DMS153 treated with DMSO at 0.1 percent for 48 hours (cell line): ENCODE measurements around the gene DTD1.
A peak's percentile ranks its signal among the peaks of the same experiment; 100 is the strongest.

ENCODE experiments used
- DNase-seq: peaks from one replicate; lab custom pipeline; 2025; ENCODE audit not compliant: unreplicated experiment; lab: John Stamatoyannopoulos, UW

DTD1 gene

GRCh38 chr20:18587665-18588573 is at the start of gene DTD1:
DTD1 (plus strand) TSS chr20:18588054; CDS start chr20:18588073, 19 bp downstream.
- DNase-seq: peak; percentile 73

GRCh38 chr20:18541741-18542140 is 46.1 kb upstream of the DTD1 start:
- DNase-seq: no peak

GRCh38 chr20:18543216-18543615 is 44.6 kb upstream of the DTD1 start:
- DNase-seq: no peak

GRCh38 chr20:18543932-18544331 is 43.9 kb upstream of the DTD1 start:
- DNase-seq: no peak

GRCh38 chr20:18545566-18545965 is 42.3 kb upstream of the DTD1 start:
- DNase-seq: no peak

- no peak for DNase-seq
These were observed 39.4 kb upstream of the DTD1 start for GRCh38 chr20:18548465-18548864.

- DNase-seq: no peak
These were observed 34.1 kb upstream of the DTD1 start for GRCh38 chr20:18553746-18554145.

- peak; percentile 75 for DNase-seq
These were observed 20.7 kb upstream of the DTD1 start, which contains the start of gene SMIM26 for GRCh38 chr20:18566892-18567738. SMIM26 (plus strand) TSS chr20:18567432; CDS start chr20:18567479, 47 bp downstream.

GRCh38 chr20:18567739-18568091 is 20.1 kb upstream of the DTD1 start:
- DNase-seq: no peak

- DNase-seq: no peak
These were observed 16.8 kb upstream of the DTD1 start for GRCh38 chr20:18571009-18571408.

- DNase-seq: no peak
These were observed 16.3 kb upstream of the DTD1 start for GRCh38 chr20:18571578-18571977.

- no peak for DNase-seq
These were observed 9.9 kb upstream of the DTD1 start for GRCh38 chr20:18577942-18578341.

GRCh38 chr20:18578581-18578980 is 9.3 kb upstream of the DTD1 start:
- DNase-seq: no peak

- DNase-seq: no peak
These were observed 7.8 kb upstream of the DTD1 start for GRCh38 chr20:18580012-18580411.

- no peak for DNase-seq
These were observed 2.7 kb upstream of the DTD1 start for GRCh38 chr20:18585134-18585533.

GRCh38 chr20:18588574-18588933 is 700 bp downstream of the DTD1 start:
- DNase-seq: no peak

- DNase-seq: no peak
These were observed 2.3 kb downstream of the DTD1 start for GRCh38 chr20:18589941-18590674.

GRCh38 chr20:18596270-18596669 is 8.4 kb downstream of the DTD1 start:
- DNase-seq: no peak

GRCh38 chr20:18609741-18610140 is 21.9 kb downstream of the DTD1 start:
- no peak for DNase-seq

GRCh38 chr20:18611492-18611891 is 23.6 kb downstream of the DTD1 start:
- no peak for DNase-seq

GRCh38 chr20:18613553-18613952 is 25.7 kb downstream of the DTD1 start:
- no peak for DNase-seq
